SK-N-MC (cell line): ENCODE data around the gene LINS1.

Source experiments
- EZH2 ChIP-seq: fragments of 200-600 bp; sonication (generic); IDR thresholded peaks from one replicate; pipeline ENCODE4 v1.6.1; 2017; ENCODE audit warnings: antibody characterized with exemption
- POLR2AphosphoS5 ChIP-seq: IDR thresholded peaks from 2 replicates; pipeline ENCODE4 v1.6.1; 2012; ENCODE audit warnings: mild to moderate bottlenecking, low read depth, low read length, borderline replicate concordance

DNA sequence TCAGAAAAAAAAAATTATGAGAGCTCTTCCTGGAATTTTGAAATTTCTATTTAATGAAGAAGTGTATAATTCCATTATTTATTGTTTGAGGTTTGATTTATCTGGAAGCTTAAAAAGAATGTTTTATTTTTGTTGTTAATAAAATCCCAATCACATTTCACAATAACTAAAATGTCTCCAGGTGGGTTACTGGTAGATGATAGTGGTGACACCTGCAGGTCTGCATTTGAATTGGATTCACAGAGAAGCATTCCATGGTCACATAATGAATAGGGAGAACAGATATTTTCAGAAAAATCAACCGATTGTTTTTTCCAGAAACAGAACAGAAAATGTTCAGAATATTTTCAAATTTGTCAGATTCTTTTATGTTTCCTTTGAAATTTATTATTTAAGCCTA is 48.7 kb upstream of the LINS1 start:
- TF ChIP-seq POLR2AphosphoS5, result no peak
- no peak for TF ChIP-seq EZH2
